ENCODE data around the gene C4orf33. TPM values are rescaled to one million over a fixed set of nuclear protein-coding genes. Genes with fewer than 3 reads are reported as not detected.

Gene C4orf33
- total and polyA plus RNA-seq, 9 of the 15 experiments (the other 6 are each of a cell fraction or from before 2014, with no cell fraction given) = 16.7 to 42.0 (median 27.5) TPM

GRCh38 chr4:129113434-129113833, 17.5 kb downstream of the C4orf33 start:
- Histone ChIP-seq H3K4me2 (ENCODE audit: insufficient read depth, low read length) (no peak overlapping the region), H3K27ac (ENCODE audit: extremely low read depth, low read depth, low read length) (no peak overlapping the region), H3K4me1 (replicated peaks in 1 of 2; ENCODE audit: control insufficient read depth in 2 of 2, insufficient read depth in 2 of 2, low read length in 2 of 2) (no peaks in the 10 kb centered on the region), H3K4me3 (no peak overlapping the region), H3K79me2 (ENCODE audit: control insufficient read depth, insufficient read depth, low read length) (no peaks in the 10 kb centered on the region), H2AFZ (ENCODE audit: low read depth, low read length) (no peak overlapping the region), H3K9me3 (replicated peaks; ENCODE audit: control insufficient read depth, insufficient read depth, low read depth, low read length) (no peaks in the 10 kb centered on the region), H3K9me1 (ENCODE audit: control insufficient read depth, insufficient read depth, low read length) (no peaks in the 10 kb centered on the region), H3K36me3 (ENCODE audit: control insufficient read depth, insufficient read depth, low read length) (peaks cover 9% of the 10 kb centered on the region; the same call in 2 of the 3 replicates), H3K27me3 (ENCODE audit: control insufficient read depth in 2 of 2, insufficient read depth in 2 of 2, low read length in 2 of 2) (no peaks in the 10 kb centered on the region), H4K20me1 (replicated peaks; ENCODE audit: control insufficient read depth, insufficient read depth, low read length) (no peaks in the 10 kb centered on the region), H3K9ac (ENCODE audit: insufficient read depth in 1 of 2, low read depth in 2 of 2, low read length in 2 of 2) (no peak overlapping the region)
- BruUV-seq (replicated peaks) = no TSS peak
- in situ Hi-C loops (cut with MboI) = no loop called here
- intact Hi-C loops (cut with micrococcal nuclease) = no loop called here
- FAIRE-seq (no peak), ATAC-seq (no peak), DNase-seq (ENCODE audit: extremely low read depth in 1 of 4, low spot score in 3 of 4) (no peak)
- no peak for TF ChIP-seq ZNF395 (CRISPR knock-in tag; IDR thresholded peaks at IDR 0.05)
- no peak for TF ChIP-seq ZNF75A (CRISPR knock-in tag; IDR thresholded peaks at IDR 0.05)
- TF ChIP-seq SAFB (IDR thresholded peaks at IDR 0.05; ENCODE audit: borderline replicate concordance, low read depth, low read length) = no peak
- TF ChIP-seq NCOA2 (IDR thresholded peaks at IDR 0.05; ENCODE audit: partially characterized antibody in 2 of 2) = no peak
- no peak for TF ChIP-seq IRF9 (tag; IDR thresholded peaks at IDR 0.05)
- no peak for TF ChIP-seq CBFB (CRISPR knock-in tag; IDR thresholded peaks at IDR 0.05)
- no peak for TF ChIP-seq CTBP1 (IDR thresholded peaks at IDR 0.05; ENCODE audit: borderline replicate concordance)
- no peak for TF ChIP-seq KAT7 (CRISPR knock-in tag; IDR thresholded peaks at IDR 0.05; ENCODE audit: borderline replicate concordance)
- no peak for TF ChIP-seq CAMTA2 (CRISPR knock-in tag; conservative IDR thresholded peaks at IDR 0.05)
- no peak for TF ChIP-seq SRSF9 (IDR thresholded peaks at IDR 0.05; ENCODE audit: borderline replicate concordance, low read depth, low read length)
- no peak for TF ChIP-seq ZNF740 (CRISPR knock-in tag; IDR thresholded peaks at IDR 0.05)
- TF ChIP-seq ZNF740 (tag; IDR thresholded peaks at IDR 0.05) = no peak
- no peak for TF ChIP-seq PYGO2 (tag; IDR thresholded peaks at IDR 0.05)
- no peak for TF ChIP-seq HCFC1 (IDR thresholded peaks at IDR 0.05; ENCODE audit: low read depth, low read length)
- no peak for TF ChIP-seq PTBP1 (IDR thresholded peaks at IDR 0.05; ENCODE audit: low read depth, low read length)
- ChIA-PET POLR2A (interaction anchor here (0.6 kb wide), 2 partner anchors 21 to 132 kb away, joined by 3 read pairs; no protein-coding TSS in a partner anchor), CTCF (ENCODE audit: low intra/inter-chr PET ratio) (no interaction called here)
- WGBS (ENCODE audit: insufficient coverage, low coverage, missing lambda C conversion rate) = 11% methylated on average over 1 of the region's 1 CpG

Measured in K562 (cell line).